LNCAP (cell line): ENCODE data around the gene DCK.

Source experiments
- TF ChIP-seq, protein P1 (sequence below): fragments of 450-650 bp; IDR thresholded peaks from 2 replicates; pipeline ENCODE4 v1.5.1; 2017; ENCODE audit warnings: mild to moderate bottlenecking

The DCK gene

DNA sequence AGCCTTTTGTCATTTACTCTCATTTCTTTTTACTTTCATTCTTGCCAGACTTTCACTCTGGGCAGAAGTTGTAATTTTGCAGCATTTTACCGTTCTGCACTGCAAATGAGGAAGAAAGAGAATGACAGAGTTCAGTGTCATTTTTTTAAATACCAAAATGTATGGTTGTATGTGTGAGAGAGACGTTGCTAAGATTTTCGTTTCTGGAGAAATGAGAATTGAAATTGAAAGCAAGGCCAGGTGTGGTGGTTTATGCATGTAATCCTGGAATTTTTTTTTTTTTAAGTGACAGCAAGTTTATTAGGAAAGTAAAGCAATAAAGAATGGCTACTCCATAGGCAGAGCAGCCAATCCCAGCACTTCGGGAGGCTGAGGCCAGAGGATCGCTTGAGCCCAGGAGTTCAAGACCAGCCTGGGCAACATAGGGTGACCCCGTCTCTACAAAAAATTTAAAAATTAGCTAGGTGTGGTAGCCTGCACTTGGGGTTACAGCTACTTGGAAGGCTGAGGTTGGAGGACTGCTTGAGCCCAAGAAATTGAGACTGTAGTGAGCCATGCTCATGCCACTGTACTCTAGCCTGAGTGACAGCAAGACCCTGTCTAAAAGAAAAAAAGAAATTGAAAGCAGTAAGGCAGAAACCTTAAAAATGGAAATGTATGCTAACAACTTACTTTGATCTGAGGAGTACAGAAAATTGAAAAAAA lies 12.9 kb downstream of the DCK start:
- TF ChIP-seq, protein P1, sequence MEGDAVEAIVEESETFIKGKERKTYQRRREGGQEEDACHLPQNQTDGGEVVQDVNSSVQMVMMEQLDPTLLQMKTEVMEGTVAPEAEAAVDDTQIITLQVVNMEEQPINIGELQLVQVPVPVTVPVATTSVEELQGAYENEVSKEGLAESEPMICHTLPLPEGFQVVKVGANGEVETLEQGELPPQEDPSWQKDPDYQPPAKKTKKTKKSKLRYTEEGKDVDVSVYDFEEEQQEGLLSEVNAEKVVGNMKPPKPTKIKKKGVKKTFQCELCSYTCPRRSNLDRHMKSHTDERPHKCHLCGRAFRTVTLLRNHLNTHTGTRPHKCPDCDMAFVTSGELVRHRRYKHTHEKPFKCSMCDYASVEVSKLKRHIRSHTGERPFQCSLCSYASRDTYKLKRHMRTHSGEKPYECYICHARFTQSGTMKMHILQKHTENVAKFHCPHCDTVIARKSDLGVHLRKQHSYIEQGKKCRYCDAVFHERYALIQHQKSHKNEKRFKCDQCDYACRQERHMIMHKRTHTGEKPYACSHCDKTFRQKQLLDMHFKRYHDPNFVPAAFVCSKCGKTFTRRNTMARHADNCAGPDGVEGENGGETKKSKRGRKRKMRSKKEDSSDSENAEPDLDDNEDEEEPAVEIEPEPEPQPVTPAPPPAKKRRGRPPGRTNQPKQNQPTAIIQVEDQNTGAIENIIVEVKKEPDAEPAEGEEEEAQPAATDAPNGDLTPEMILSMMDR: no peak

DNA sequence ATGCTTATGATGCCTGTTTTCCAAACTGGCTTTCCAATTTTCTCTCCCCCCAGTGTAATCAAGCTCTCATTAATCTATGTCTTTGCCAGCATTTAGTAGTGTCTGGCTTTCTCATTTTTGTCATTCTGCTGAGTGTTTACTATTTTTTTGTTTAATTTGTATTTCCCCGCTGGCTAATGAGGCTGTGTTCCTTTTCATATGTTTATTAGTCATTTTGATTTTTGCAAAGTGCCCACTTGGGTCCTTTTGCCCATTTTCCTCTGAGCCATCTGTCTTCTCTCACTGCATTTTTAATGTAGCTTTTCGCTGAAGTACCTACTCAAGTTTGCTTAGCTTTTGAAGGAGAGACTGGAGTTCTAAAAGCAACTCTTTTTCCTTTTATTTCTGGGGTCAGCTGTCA lies 14.7 kb downstream of the DCK start:
- TF ChIP-seq, protein P1: no peak

DNA sequence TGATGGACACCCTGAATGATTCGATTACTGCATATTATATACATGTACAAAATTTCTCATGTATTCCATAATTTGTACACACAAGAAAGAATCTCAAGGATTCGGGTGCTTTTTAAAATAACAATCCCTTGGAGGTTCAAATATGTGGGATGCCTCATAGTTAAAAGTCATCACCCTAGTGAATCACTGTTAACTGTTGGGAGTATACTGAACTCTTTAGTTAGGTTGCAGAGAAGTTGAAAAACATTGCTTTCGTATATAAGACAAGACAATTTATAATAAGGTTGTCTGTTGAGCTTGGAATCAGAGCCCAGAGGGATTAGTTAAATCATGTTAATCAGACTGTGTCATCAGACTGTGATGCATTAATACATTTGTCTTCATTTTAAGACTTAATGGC lies 15.6 kb downstream of the DCK start:
- TF ChIP-seq, protein P1: no peak

DNA sequence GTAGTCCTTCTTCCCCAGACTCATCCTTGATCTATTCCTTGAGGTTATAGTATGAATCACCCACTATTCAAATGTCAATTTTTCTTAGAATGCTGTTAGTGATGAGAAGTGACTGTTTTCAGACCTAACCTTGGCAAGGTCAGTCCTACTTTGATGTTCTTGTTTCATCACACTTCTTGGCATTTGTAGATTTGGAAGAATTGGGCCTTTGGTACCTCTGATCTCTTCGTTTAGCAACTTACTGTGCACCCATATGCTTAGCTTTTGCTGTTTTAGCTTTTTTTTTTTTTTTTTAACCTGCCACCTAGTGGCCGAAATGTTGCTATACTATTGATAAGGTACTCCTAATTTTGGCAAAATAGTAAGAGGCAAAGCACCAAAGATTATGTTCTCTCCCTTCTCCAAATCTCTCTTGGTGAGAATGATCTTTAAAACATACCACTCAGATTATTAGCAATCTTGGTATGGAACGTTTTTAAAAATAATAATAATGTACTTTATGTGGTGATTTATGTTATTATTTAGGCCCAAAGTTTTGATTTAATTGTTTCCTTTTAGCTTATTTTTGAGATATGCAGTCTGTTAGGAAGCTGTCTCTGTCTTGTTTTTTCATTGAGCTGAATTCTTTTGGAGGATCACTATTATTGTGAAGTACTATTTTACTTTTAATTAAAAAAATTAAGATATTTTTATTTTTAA lies 16.6 kb downstream of the DCK start:
- TF ChIP-seq, protein P1: peak; percentile 65

DNA sequence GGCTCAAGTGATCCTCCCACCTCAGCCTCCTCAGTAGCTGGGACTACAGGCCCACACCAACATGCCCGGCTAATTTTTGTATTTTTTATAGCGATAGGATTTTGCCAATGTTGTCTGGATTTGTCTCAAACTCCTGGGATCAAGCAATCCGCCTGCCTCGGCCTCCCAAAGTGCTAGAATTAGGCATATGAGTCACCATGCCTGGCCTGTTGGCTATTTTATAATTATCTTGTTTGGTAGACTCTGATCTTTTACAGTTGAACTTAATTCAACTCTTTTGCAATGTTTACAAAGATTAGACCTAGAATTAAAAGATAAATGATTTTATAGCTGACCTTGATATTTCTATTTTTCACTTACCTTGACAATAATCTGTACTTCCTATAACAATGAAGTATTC lies 18.0 kb downstream of the DCK start:
- TF ChIP-seq, protein P1: no peak

DNA sequence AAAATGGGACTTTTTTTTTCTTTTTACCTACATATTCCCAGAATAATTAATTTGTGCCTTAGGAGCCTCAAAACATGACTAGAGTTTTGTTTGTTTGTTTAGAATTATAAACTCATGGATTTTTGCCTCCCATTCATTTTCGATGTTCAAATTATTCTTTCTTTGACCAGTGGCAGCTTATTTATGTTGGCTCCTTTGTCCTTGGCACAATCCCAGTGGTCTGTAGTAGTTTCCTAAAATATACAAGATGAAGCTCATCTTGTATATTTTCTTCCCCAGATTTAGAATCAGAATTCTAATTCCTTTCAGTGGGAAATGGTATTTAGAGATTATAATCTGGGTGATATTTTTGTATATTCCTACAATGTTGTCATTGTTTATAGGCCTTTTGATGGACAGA lies 27.2 kb downstream of the DCK start:
- TF ChIP-seq, protein P1: no peak

DNA sequence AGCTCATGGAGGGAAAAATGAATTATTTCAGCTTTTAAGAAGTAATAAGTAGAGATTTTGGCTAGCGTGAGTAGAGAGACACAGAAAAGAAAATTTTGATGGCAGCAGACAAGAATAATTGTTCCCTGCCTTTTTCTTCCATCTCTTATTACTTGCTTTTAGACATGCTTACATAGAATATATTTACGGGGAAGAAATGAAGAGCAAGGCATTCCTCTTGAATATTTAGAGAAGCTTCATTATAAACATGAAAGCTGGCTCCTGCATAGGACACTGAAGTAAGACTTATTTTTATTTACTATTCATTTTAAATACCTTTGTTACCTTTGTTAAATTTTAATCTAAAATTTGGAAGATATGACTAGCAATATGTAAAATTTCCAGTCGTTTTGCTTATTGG lies 32.2 kb downstream of the DCK start:
- TF ChIP-seq, protein P1: no peak
